ENCODE measurements around the gene RANBP9.

Gene RANBP9

DNA sequence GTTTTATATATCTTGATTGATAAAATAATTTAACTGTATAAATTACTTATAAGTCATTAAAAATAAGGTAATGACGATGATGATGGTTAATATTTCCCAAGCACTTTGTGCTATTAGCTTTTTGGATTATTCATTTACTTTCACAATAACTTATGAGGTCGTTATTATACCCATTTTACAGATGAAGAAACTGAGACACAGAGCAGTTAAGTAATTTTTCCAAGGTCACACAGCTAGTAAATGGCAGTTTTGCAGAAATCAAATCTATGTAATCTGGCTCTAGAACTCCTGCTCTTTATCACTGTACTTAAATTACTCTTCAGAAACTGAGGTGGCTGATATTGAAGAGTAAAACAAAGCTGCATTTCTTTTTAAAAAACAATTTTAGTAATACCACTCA is 78.3 kb downstream of the RANBP9 start:
- TF ChIP-seq, protein P1, sequence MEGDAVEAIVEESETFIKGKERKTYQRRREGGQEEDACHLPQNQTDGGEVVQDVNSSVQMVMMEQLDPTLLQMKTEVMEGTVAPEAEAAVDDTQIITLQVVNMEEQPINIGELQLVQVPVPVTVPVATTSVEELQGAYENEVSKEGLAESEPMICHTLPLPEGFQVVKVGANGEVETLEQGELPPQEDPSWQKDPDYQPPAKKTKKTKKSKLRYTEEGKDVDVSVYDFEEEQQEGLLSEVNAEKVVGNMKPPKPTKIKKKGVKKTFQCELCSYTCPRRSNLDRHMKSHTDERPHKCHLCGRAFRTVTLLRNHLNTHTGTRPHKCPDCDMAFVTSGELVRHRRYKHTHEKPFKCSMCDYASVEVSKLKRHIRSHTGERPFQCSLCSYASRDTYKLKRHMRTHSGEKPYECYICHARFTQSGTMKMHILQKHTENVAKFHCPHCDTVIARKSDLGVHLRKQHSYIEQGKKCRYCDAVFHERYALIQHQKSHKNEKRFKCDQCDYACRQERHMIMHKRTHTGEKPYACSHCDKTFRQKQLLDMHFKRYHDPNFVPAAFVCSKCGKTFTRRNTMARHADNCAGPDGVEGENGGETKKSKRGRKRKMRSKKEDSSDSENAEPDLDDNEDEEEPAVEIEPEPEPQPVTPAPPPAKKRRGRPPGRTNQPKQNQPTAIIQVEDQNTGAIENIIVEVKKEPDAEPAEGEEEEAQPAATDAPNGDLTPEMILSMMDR (conservative IDR thresholded peaks at IDR 0.05): no peak
- H3K27ac ChIP-seq: no peak overlapping the region

- TF ChIP-seq, protein P1 (conservative IDR thresholded peaks at IDR 0.05): no peak
- no peak overlapping the region for H3K27ac ChIP-seq
These were observed 81.1 kb downstream of the RANBP9 start for GRCh38 chr6:13630499-13630898.

- TF ChIP-seq, protein P1 (conservative IDR thresholded peaks at IDR 0.05): no peak
- no peak overlapping the region for H3K27ac ChIP-seq
These were observed 82.0 kb downstream of the RANBP9 start for GRCh38 chr6:13629459-13630116.

DNA sequence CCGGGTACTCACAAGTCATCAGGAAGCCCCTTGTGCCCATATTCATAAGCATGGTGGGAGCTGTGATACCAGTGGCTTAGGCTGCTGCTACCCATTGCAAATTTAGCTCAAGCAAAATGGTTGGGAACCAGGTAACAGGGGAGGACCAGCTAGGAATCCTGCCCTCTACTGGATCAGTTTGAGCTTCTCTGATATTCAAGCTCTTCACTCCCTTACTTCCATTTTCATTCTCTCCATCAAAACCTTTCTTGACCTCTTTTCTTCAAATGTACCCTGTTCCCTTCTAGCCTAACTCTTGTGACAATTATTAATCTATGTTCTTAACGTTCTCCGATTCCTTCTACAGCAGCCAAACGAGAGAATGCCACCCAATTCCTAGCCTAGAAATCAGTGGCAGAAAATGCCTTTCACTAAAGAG is 86.8 kb downstream of the RANBP9 start:
- TF ChIP-seq, protein P1 (conservative IDR thresholded peaks at IDR 0.05): peak; percentile 47; the same call in 1 of the 2 replicates

GRCh38 chr6:13617066-13617465 is 94.6 kb downstream of the RANBP9 start:
- no peak overlapping the region for H3K27ac ChIP-seq
- TF ChIP-seq, protein P1 (conservative IDR thresholded peaks at IDR 0.05): no peak

More for the DNA sequence above, 86.8 kb downstream of the RANBP9 start:
- no peak overlapping the region for H3K27ac ChIP-seq

DNA sequence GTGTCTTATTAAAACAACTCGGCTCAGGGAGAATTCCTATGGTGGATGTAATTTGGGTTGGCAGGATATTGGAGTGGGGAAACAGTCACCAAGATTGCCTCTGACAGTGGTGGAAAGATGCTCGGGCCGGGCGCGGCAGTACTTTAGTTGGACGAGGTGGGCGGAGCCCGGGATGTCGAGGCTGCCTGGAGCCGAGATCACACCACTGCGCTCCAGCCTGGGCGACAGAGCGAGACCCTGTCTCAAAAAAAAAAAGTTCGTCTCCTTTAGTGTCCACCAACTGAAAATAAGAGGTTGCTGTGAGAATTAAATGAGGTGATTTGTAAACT is 95.9 kb downstream of the RANBP9 start:
- TF ChIP-seq, protein P1 (conservative IDR thresholded peaks at IDR 0.05): no peak
- H3K27ac ChIP-seq: peak overlapping the region; percentile 67

GRCh38 chr6:13614926-13615791 is 96.5 kb downstream of the RANBP9 start, which contains the start of gene NOL7:
Gene NOL7 (plus strand): TSS chr6:13615335. CDS start chr6:13615359, 24 bp downstream.
- TF ChIP-seq, protein P1 (conservative IDR thresholded peaks at IDR 0.05): peak; percentile 68
- peak within 1 kb of the TSS; percentile 67 for H3K27ac ChIP-seq
